HG03575 (cell line): ENCODE results near the gene SHC1.

Source experiments
- ATAC-seq: cut with Tn5 transposase; IDR thresholded peaks from one replicate; pipeline ENCODE4 v1.9.1; 2021; ENCODE audit not compliant: unreplicated experiment, insufficient number of reproducible peaks, low FRiP score; ENCODE audit errors: extremely low read depth

SHC1 gene

GRCh38 chr1:154961207-154962155 is 9.1 kb downstream of the SHC1 start, which contains the start of gene PYGO2:
Gene PYGO2, minus strand, starts transcription at chr1:154961782. Its CDS starts 206 bp downstream, at chr1:154961576.
- no peak for ATAC-seq

- no peak for ATAC-seq
Observed at GRCh38 chr1:154960446-154961136, 10.0 kb downstream of the SHC1 start.

GRCh38 chr1:154959426-154959780 is 11.1 kb downstream of the SHC1 start:
- no peak for ATAC-seq

- ATAC-seq, result no peak
Observed at GRCh38 chr1:154958681-154959425, 11.7 kb downstream of the SHC1 start.

GRCh38 chr1:154958036-154958435 is 12.5 kb downstream of the SHC1 start:
- no peak for ATAC-seq

- no peak for ATAC-seq
Observed at GRCh38 chr1:154957091-154957657, 13.4 kb downstream of the SHC1 start.

GRCh38 chr1:154956544-154956941 is 14.0 kb downstream of the SHC1 start:
- no peak for ATAC-seq

GRCh38 chr1:154955718-154956543 is 14.6 kb downstream of the SHC1 start, which contains the start of gene PBXIP1:
Gene PBXIP1, minus strand, starts transcription at chr1:154956099. Its CDS starts 2,378 bp downstream, at chr1:154953721.
- no peak for ATAC-seq

GRCh38 chr1:154955039-154955717 is 15.4 kb downstream of the SHC1 start:
- no peak for ATAC-seq

- ATAC-seq, result no peak
Observed at GRCh38 chr1:154954541-154954940, 16.0 kb downstream of the SHC1 start.

GRCh38 chr1:154953611-154954038 is 16.9 kb downstream of the SHC1 start:
- ATAC-seq, result no peak

GRCh38 chr1:154952664-154953063 is 17.9 kb downstream of the SHC1 start:
- ATAC-seq, result no peak

GRCh38 chr1:154951901-154952657 is 18.5 kb downstream of the SHC1 start:
- no peak for ATAC-seq

GRCh38 chr1:154948079-154948478 is 22.5 kb downstream of the SHC1 start:
- no peak for ATAC-seq

- ATAC-seq, result no peak
Observed at GRCh38 chr1:154945962-154946850, 24.3 kb downstream of the SHC1 start.
